Frontal cortex (tissue), 4 donors: ENCODE measurements around the gene SYNE4. TPM values are rescaled to one million over a fixed set of nuclear protein-coding genes. Genes with fewer than 3 reads are reported as not detected.

ENCODE experiments used
- DNase-seq, 2 donors: peaks; one replicate each; pipeline ENCODE4 v3.0.0; 2012; ENCODE audit warnings: low spot score in 2 of 2
- FAIRE-seq: peaks from 2 replicates; lab custom pipeline; 2012; peaks lifted over from hg19 to GRCh38; lab: Jason Lieb, UNC
- total RNA-seq: library from RNA; depleted of rRNA; stranded (reverse); fragments of >200 nt; gene quantifications from one replicate; pipeline ENCODE4 v1.2.3, GENCODE V29; 2014
- donor health status: control.
- donor health status: control.
- donor health status: control.

SYNE4 gene
- total RNA-seq, 1 donor from 2014 or later = not detected

DNA sequence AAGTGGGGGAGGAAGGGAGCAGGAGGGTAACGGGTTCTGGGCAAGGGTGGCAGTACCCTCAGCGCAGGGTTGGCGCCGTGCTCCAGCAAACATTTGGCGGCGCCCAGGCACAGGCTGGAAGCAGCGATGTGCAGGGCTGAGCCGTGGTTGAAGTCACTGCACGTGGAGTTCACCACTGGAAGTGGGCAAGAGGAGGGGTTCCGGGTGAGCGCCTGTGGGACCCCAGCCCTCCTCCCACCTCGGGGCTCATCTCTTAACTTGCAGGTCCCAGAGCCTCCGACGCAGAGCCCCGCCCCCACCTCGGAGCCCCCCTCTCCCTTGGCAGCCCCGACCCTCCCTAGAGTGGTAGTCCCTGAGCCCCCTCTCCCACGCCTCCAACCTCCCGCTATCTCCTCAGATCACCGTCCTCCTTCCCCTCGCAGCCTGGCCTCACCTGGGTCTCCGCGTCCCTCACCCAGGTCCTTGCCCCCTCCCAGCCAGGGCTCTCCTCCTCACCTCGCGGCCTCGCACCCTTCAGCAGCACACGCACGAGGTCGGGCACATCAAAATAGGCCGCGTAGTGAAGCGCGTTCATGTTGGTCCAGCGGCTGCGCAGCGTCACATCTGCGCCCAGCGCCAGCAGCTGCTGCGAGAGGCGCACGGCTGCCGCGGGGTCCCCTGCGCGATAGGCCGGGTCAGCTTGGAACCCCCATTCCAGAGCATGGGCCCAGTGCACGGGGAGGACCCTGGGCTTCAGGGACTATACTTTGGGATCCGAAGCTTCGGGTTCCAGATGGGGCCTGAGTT, 17.7 kb upstream of the SYNE4 start:
- no peak for DNase-seq
- no peak for FAIRE-seq

DNA sequence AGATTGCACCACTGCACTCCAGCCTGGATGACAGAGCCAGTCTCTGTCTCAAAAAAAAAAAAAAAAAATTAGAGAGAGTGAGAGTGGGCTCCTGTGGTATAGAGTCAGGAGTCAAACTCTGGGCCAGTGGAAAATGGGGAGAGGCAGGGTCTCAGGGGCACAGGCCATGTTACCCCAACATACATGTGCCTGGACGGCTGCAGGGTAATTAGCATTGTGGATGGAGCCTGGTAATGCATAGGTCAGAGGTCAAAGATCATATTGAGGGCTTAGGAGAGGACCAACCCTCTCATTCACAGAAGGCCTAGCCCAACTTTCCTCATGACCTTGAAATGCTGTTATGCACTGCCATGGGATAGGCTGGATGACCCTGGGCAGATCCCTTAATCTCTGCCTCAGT, 16.9 kb upstream of the SYNE4 start:
- no peak for DNase-seq
- FAIRE-seq = no peak

DNA sequence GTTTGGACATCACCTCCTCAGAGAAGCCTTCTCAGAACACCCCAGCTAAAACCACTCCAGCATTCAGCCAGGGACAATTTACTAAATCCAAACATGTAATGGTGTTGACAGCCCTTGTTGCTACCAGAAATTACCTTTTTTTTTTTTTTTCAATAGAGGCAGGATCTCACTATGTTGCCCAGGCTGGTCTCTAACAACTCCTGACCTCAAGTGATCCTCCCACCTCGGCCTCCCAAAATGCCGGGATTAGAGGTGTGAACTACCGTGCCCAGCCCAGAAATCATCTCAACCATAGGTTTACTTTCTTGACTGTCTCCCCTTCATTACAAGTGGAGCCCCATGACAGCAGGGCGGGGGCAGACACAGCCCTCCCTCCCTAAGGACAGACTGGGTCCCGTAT, 14.8 kb upstream of the SYNE4 start:
- FAIRE-seq (no peak), DNase-seq (no peak)

DNA sequence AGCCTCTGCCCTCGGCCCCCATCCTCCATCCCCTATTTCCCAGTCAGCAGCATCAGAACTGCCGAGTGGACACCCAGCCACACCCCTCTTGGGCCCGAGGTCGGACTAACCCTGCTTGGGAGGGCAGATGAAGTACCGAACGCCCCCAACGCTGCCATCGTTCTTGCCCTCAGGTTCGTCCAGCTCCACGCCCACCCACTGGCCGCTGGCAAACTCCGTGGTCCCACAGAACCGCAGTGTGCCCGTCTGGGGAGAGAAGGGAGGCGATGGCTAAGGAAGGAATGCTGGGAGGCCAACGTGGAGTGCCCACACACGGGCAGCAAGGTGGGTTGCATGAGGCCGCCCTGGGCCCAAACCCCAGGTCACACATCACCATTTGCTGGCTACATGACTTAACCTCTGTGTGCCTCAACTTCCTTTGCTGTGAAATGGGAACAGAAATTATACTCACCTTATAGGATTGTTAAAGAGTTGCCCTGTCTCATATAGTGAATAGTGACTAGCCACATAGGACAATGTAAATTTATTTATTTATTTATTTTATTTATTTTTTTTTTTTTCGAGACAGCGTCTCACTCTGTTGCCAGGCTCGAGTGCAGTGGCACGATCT, 10.6 kb upstream of the SYNE4 start:
- no peak for FAIRE-seq
- no peak for DNase-seq

DNA sequence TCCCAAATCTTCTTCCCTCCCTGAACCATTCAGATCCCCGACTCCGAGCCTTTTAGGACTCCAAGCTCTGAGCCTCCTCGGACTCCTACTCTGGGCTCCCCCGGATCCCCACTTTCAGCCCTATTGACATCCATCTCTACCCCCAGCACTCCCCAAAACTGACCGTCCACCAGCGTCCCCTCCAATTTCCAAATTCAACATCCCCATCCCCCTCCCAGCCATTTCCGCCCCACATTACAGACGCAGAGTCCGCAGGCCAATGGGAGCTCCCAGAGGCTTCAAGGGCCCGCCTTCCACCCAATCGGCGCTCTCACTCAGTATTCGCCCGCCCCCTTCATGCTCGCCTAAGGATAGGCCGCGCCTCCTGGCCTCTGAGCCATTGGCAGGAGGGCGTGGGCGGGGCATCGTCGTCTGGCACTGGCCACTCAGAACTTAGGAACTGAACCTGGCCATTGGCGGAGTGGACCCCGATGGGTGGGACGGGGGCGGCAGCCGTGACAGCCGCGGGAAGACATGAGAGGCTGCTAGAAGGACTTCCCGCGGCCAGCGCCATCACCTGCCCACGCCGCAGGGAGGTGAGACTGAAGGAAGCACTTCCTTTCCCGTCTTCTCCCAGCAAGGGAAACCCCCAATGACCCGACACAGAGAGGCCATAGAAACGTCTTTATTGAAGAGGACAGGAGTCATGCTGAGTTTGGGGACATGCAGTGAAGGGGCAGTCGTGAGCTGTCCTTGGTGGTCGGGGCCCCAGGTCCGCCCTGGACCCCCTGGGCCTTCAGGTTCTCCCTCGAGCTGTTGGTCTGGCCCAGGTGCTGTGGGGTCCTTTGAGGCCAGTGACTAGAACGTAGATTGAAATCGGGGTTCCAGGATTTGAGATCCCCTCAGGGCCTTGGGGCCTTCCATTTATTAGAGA, 5.7 kb upstream of the SYNE4 start, which contains the start of gene ALKBH6:
Gene ALKBH6 (minus strand): TSS at position 202 of the 913 bp plus-strand sequence. CDS start 816 bp downstream, outside the sequence.
- DNase-seq (peak; percentile 95 to 99), FAIRE-seq (peak; percentile 98)

DNA sequence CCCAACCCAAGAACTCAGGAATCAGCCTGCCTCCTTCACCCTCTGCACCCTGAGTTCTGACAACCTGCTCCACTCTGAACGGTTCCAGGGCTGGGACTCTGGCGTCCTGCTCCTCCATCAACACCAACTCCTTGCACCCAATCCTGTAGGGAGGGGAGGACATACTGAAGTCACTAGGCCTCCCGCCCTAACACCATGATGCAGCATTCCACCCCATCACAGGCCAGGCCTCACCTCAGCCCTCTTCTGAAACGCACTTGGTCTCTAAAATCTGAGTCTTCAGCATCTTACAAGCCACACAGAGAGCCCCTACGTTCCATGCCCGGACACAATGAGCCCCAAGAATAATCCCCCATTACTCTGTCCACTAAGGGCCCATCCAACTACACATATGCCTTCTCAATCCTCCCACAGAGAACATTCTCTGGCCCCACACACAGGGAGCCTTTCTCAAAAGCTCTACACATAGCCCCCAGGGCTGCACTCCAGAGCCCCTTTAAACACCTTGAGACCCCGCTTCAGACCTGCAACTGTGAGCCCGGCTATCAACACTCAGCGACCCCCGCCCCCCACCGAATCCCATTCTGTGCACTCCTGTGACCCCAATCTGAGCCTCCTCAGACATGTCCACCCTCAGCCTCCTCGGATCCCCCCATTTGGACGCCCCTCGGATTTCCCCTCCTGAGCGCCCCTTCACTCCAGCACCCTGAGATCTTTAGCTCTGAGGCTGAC, 4.8 kb upstream of the SYNE4 start:
- FAIRE-seq (no peak), DNase-seq (no peak)

DNA sequence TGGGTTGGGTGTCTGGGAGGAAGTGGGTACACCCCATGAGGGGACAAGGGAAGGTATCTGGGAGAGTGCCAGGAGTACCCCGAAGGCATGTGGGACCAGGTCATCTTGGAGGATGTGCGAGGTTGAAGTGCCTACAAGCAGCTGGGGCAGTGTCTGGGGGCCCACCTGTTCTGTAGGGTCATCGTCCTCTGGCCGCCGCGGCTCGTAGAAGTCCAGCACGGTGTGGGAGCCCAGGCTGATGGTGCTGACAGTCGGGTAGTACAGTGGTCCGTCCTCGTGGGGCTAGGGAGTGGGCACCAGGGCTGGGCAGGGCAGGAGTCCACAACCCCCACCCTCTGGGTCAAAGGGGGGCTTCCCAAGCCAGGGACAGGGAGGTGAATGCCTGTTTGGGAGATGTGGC, 1.8 kb upstream of the SYNE4 start:
- DNase-seq = no peak
- no peak for FAIRE-seq

DNA sequence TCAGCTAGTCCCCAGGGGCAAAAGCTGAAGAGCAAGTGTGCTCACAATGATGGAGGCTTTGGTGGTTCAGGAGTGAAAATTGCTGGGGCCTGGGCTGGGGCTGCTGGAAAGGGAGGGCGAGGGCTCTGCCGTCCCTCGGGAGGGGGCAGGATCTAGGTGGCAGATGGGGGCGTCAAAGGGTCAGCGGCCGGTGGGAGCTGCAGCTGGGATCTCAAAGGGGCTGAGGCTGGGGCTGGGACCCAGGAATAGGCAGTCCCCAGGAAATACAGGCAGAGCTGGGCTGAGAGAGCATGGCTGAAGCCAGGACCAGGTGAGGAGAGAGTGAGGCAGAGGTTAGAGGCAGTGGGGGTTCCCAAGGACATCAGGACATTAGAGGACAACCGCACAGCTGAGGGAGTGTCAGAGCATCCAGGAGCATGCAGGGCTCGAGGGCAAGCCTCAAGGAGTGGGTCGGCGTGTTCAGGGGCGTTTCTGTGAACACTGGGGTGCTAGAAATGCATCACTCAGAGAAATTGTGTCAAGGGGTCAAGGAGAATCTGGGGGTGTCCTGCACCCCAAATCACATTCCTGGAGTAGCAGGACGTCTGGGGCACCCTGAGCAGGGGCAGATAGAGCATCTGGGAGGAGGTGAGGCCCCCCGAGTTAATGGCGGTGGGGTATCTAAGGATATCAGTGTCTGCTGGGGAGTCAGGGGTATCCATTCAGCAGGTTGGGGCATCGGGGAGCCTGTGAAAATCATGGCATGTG, 1.2 kb upstream of the SYNE4 start:
- DNase-seq (no peak), FAIRE-seq (no peak)

DNA sequence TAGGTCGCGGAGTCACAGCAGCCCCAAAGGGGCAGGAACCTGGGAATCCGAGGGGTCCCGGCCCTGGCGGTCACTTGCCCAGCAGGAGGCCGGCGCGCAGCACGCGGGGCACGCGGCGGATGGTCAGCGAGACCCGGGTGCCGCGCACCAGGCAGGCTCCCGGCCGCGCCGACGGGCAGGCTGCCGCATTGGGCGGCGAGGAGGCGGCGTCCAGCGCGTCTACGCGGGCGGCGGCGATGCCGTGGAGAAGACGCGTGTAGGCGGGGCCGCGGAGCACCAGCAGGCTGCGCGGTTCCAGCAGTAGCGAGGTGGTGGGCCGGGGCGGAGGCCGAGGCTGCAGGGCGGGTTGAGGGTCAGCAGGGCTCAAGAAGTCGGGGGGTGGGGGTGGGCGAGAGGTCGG, 607 bp upstream of the SYNE4 start:
- no peak for FAIRE-seq
- DNase-seq = peak; percentile 69 to 79

DNA sequence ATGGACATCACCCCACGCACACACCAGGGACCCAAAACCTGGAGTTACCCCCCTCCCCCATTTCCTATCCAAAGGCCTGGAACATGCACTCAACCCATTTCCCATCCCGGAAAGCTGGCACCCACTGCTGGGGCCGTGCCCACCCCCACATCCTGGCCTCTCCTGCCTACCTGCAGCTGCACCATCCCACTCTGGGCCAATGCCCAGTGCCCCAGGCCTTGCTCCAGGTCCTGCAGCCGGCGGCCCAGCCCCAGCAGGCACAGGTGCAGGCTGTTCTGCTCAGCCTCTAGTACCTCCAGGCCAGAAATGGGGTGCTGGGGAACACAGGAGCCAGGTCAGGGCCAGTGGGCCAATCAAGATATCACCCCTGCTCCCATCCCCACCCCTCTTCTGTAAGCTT, 1.7 kb downstream of the SYNE4 start:
- FAIRE-seq (no peak), DNase-seq (no peak)

DNA sequence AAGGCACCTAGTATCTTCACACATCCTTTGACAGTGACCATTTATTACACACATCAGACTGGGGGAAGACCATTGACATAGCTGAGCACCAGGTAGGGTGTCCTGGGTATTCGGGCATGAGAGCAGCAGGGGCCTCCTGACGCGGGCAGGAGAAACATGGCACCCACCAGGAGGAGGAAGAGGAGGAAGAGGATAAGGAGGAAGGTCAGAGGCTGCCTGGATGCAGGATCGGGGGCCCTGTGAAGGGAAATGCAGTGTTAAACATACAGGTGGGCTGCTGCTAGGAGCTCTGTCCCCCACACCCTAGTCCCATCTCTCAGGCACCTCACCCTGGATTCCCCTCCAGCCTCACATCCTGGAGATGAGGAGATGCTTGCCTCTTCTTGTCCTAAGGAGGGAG, 5.3 kb downstream of the SYNE4 start:
- FAIRE-seq = no peak
- DNase-seq = no peak

DNA sequence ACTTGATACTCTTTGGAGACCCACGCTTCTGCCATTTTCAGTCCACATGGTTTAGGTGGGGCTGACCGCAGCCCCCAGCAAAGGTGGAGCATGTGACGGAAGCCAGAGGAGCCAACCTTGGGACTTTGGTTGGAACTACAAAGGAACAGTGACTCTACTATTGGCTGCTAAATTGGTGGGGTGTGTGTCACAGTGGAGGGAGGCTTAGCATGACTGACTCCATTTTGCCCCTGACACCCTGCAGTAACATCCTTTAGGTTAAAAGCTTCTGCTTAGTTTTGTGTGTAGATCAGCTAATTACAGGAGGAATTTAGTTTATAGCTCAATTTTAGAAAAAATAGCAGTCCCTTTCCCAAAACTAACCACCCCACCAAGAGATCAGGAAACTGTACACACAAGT, 7.0 kb downstream of the SYNE4 start:
- FAIRE-seq (no peak), DNase-seq (no peak)

DNA sequence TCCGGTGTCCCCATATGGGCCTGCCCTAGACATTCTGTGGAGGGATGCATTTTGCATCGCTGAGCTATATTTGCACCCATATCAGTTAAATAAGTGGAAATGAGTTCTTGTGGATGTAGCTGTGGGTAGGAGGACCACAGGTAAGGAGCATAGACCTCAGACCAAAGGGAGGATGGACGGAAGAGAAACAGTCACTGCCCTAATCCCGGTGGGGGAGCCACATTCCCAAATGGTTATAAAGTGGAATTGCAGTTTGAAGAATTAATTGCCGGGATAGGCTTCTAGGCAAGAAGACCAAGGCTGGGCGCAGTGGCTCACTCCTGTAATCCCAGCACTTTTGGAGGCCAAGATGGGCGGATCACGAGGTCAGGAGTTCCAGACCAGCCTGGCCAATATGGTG, 11.8 kb downstream of the SYNE4 start:
- FAIRE-seq (no peak), DNase-seq (no peak)

DNA sequence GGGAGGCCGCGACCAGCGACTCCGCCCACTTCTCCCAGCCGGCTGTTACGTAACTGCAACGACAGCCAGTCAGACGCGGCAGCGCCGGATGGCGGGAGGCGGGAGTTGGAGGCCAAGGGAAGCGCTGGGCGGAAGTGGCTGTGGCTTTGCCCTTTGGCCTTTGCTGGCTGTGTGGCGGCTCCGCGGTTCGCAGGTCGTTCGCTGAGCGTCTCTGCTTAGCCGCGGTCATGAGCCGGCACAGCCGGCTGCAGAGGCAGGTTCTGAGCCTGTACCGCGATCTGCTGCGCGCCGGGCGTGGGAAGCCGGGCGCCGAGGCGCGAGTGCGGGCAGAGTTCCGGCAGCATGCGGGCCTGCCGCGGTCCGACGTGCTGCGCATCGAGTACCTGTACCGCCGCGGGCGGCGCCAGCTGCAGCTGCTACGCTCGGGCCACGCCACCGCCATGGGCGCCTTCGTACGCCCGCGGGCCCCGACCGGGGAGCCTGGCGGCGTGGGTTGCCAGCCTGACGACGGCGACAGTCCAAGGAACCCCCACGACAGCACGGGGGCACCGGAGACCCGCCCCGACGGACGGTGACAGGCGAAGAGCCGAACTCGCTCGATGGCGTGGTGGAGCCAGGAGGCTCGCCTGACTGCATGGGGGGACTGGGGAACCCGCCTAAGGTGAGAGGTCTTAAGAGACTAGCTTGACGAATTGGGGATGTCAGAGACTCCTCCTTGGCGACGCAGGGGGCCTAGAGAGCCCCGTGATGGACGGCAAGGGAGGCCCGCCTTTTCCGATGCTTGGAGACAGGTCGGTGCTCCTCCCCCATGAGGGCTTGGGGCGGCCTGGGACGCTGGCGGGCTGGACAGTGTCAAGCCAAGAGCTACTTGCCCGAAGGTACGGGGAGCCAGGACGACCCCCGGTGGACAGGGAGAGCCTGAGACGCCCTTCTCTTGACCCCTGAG, 13.3 kb downstream of the SYNE4 start, which contains the start of gene SDHAF1:
Gene SDHAF1 (plus strand): TSS at position 141 of the 946 bp plus-strand sequence. CDS start 87 bp downstream, at position 228.
- DNase-seq (peak; percentile 98 to 99), FAIRE-seq (peak; percentile 52)

DNA sequence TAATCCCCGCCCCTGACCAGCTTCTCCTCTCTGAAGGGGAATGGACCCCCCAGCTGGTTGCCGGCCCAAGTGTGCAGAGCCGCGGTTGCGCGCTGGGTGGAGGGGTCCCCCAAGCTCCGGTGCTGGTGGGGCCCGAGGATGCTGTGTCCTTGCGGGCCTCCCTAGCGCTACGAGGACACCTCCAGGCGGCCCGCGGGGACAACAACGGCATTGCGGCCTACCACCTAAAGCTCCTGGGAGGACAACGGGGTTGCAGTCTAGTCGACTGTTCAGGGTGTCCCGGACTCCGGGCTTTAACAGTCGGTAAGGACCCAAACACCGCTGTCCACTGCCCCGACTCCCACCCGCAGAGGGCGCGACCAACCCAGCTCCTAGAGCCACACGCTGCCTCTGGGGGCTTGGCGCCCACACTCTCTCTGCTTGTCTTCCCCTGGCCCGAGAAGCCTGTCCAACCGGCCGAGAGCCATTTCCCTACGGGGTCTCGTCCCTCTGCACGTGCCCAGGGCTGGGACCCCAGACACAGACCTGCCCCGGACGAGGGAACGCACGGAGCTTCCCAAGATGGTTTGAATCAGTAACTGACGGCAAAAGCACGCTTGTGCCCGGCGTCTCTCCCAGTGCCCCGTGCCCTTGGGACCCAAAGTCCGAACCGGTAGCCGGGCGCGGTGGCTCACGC, 14.6 kb downstream of the SYNE4 start:
- FAIRE-seq (no peak), DNase-seq (no peak)

DNA sequence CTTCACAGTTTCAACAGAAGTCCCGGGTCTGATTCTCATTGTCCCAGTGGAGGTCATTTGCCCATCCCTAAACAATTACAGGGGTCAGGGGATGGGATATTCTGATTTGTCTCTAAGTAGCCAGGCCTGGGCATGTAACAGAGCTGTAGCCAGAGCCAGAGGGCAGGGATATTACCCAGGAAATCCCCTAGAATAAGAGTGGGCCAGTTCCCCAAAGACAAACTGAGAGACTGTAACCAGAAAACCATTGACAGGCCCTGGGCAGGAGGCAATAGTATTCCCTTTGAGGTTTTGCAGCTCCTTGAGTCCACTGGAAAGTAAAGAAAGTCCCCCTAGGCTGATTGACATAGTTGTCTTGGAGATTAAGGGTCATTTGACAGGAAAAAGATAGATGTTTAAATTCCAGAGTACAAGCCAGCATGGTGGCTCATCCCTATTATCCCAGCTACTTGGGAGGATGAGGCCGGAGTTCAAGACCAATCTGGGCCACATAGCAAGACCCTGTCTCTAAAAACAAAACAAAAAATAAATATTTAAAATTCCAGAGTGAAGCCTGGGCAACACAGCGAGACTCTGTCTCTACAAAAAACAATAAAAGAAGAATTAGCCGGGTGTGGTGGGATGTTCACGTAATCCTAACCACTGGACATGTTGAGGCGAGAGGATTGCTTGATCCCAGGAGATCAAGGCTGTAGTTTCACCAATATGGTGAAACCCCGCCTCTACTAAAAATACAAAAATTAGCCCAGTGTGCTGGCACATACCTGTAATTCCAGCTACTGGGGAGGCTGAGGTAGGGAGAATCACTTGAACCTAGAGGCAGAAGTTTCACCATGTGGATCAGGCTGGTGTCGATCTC, 15.5 kb downstream of the SYNE4 start:
- no peak for FAIRE-seq
- no peak for DNase-seq
